ENCODE data around the gene SLC30A4. TPM values are rescaled to one million over a fixed set of nuclear protein-coding genes. Genes with fewer than 3 reads are reported as not detected.

The SLC30A4 gene
- total and polyA plus RNA-seq, 2 of the 8 experiments (the other 6 are each of a cell fraction or from before 2014, with no cell fraction given), result under 0.01 to 0.07 TPM

DNA sequence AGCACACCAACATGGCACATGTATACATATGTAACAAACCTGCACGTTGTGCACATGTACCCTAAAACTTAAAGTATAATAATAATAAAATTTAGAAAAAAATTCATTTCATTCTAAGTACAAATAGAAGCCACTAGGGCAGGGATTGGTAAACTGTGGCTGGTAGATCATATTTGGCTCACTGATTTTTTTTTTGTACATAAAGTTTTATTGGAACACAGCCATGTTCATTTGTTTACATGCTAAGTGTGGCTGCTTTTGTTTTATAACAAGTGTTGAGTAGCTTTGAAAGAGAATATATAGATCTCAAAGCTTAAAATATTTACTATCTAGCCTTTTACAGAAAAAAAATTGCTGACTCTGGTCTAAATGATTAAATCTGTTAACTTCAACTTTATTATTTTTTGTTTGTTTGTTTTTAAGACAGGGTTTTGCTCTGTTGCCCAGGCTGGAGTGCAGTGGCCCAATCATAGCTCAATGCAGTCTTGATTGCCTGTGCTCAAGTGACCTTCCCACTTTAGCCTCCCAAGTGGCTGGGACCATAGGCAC lies 32.8 kb downstream of the SLC30A4 start:
- no peaks in the 10 kb centered on the region for H3K79me1 ChIP-seq (ENCODE audit: low read depth, low read length)
- CTCF ChIA-PET (ENCODE audit: partially characterized antibody), result interaction anchor here (1.2 kb wide), 2 partner anchors 32 to 60 kb away, joined by 3 read pairs; no protein-coding TSS in a partner anchor

More for the DNA sequence above, 32.8 kb downstream of the SLC30A4 start:
- Histone ChIP-seq H3K18ac (ENCODE audit: extremely low read depth, low read length) (no peak overlapping the region), H2AFZ (ENCODE audit: low read length) (no peak overlapping the region), H4K20me1 (replicated peaks in 1 of 2; ENCODE audit: control insufficient read depth in 1 of 2, insufficient read depth in 2 of 2, low read length in 2 of 2) (no peaks in the 10 kb centered on the region), H2BK12ac (ENCODE audit: low read depth, low read length) (no peak overlapping the region), H4K5ac (ENCODE audit: insufficient read length, low read depth, low read length) (no peak overlapping the region), H3K4me1 (replicated peaks in 1 of 4; ENCODE audit: control insufficient read depth in 3 of 4, insufficient read depth in 4 of 4, low read length in 3 of 4) (no peaks in the 10 kb centered on the region), H2AK5ac (ENCODE audit: low read depth, low read length) (no peak overlapping the region), H3K23me2 (ENCODE audit: low read depth, low read length) (peaks cover 2% of the 10 kb centered on the region; the same call in 1 of the 2 replicates), H3K56ac (replicated peaks; ENCODE audit: insufficient read length, low read depth, low read length) (no peak overlapping the region), H3K79me2 (ENCODE audit: control insufficient read depth in 1 of 2, insufficient read depth in 2 of 2, low read length in 2 of 2) (no peaks in the 10 kb centered on the region), H3K14ac (ENCODE audit: insufficient read length) (no peak overlapping the region), H3K9me3 (ENCODE audit: insufficient read depth in 2 of 2, low read depth in 1 of 2, low read length in 1 of 2) (no peaks in the 10 kb centered on the region), H2BK5ac (ENCODE audit: low read depth, low read length) (no peak overlapping the region), H3K4me2 (ENCODE audit: insufficient read depth in 1 of 2, low read depth in 2 of 2, low read length in 2 of 2) (no peak overlapping the region), H3K4me3 (ENCODE audit: extremely low read depth in 1 of 4, insufficient read depth in 2 of 4, low read depth in 3 of 4, low read length in 4 of 4) (no peak overlapping the region), H3K23ac (ENCODE audit: insufficient read length) (no peak overlapping the region), H2BK20ac (ENCODE audit: low read length) (no peak overlapping the region), H3K27me3 (replicated peaks in 1 of 4; ENCODE audit: control insufficient read depth in 3 of 4, extremely low read depth in 1 of 4, insufficient read depth in 3 of 4, low read length in 3 of 4) (no peaks in the 10 kb centered on the region), H3K4ac (replicated peaks; ENCODE audit: insufficient read length, low read depth, low read length) (no peak overlapping the region), H4K91ac (replicated peaks; ENCODE audit: insufficient read length, low read length) (no peak overlapping the region), H3K9ac (replicated peaks in 1 of 4; ENCODE audit: extremely low read depth in 1 of 4, low read depth in 3 of 4, low read length in 3 of 4) (no peak overlapping the region), H3K36me3 (ENCODE audit: control insufficient read depth in 2 of 4, insufficient read depth in 4 of 4, low read length in 3 of 4) (no peaks in the 10 kb centered on the region), H4K8ac (ENCODE audit: extremely low read depth, insufficient read depth, low read length) (no peak overlapping the region), H2BK120ac (replicated peaks; ENCODE audit: low read depth, low read length) (no peak overlapping the region), H3K27ac (ENCODE audit: low read depth, low read length) (no peak overlapping the region), H2BK15ac (ENCODE audit: low read length) (no peak overlapping the region)
- FAIRE-seq (no peak), DNase-seq (ENCODE audit: low read depth in 1 of 2, low spot score in 2 of 2) (no peak)
- POLR2A ChIA-PET (ENCODE audit: partially characterized antibody), result interaction anchor here (0.6 kb wide), 1 partner anchor 19 kb away, joined by 4 read pairs; no protein-coding TSS in a partner anchor
- TF ChIP-seq ZNF274 (IDR thresholded peaks at IDR 0.05; ENCODE audit: borderline replicate concordance, extremely low read depth, low read length) (no peak), TBP (IDR thresholded peaks at IDR 0.05; ENCODE audit: low read depth, low read length) (no peak), RAD21 (IDR thresholded peaks at IDR 0.05 in 1 of 2, conservative IDR thresholded peaks at IDR 0.05 in 1 of 2; ENCODE audit: low read depth in 2 of 2, low read length in 2 of 2) (no peak), SAP30 (IDR thresholded peaks at IDR 0.05; ENCODE audit: insufficient read depth, insufficient replicate concordance, low read length) (no peak), YY1 (IDR thresholded peaks at IDR 0.05; ENCODE audit: low read depth, low read length) (no peak), SIN3A (conservative IDR thresholded peaks at IDR 0.05 in 1 of 2, IDR thresholded peaks at IDR 0.05 in 1 of 2; ENCODE audit: low read depth in 1 of 2, low read length in 2 of 2) (no peak), BACH1 (IDR thresholded peaks at IDR 0.05; ENCODE audit: low read length) (no peak), JUN (IDR thresholded peaks at IDR 0.05; ENCODE audit: low read depth, low read length) (no peak), CBX8 (IDR thresholded peaks at IDR 0.05; ENCODE audit: borderline replicate concordance, low read depth, low read length) (no peak), KDM4A (IDR thresholded peaks at IDR 0.05; ENCODE audit: low read depth, low read length, severe bottlenecking) (no peak)
- WGBS, 2 experiments (ENCODE audit: extremely low coverage in 1 of 2, insufficient coverage in 1 of 2, insufficient read length in 1 of 2, insufficient replicate concordance in 2 of 2, low coverage in 1 of 2, low lambda C conversion rate in 2 of 2, missing lambda C conversion rate in 1 of 2), result 63% methylated on average over 1 of the region's 1 CpG; no CpG with 5 or more reads in 1 of the 2 experiments

Data from H1 (cell line).